Neural crest cell (in vitro differentiated cells): ENCODE results near the gene GNG2. TPM values are rescaled to one million over a fixed set of nuclear protein-coding genes. Genes with fewer than 3 reads are reported as not detected.
A peak's percentile ranks its signal among the peaks of the same experiment; 100 is the strongest.

Experiments used
- DNase-seq: peaks from one replicate; pipeline ENCODE4 v3.0.0; 2021; ENCODE audit warnings: low read depth, mixed read lengths, low spot score
- H3K27ac Mint-ChIP-seq: one replicate; pipeline ENCODE4 v1.8.0; 2021; ENCODE audit warnings: mild to moderate bottlenecking, mixed read lengths; ENCODE audit not compliant: unreplicated experiment
- H3K27me3 Mint-ChIP-seq: 2 replicates; pipeline ENCODE4 v1.8.0; 2021; ENCODE audit warnings: low read depth, mild to moderate bottlenecking, mixed read lengths
- H3K36me3 Mint-ChIP-seq: 2 replicates; pipeline ENCODE4 v1.8.0; 2021; ENCODE audit warnings: low read depth, mild to moderate bottlenecking, mixed read lengths
- H3K4me1 Mint-ChIP-seq: 2 replicates; pipeline ENCODE4 v1.8.0; 2021; ENCODE audit warnings: mixed read lengths
- H3K4me3 Mint-ChIP-seq: one replicate; pipeline ENCODE4 v1.8.0; 2021; ENCODE audit warnings: mild to moderate bottlenecking, mixed read lengths
- H3K9me3 Mint-ChIP-seq: 2 replicates; pipeline ENCODE4 v1.8.0; 2021; ENCODE audit warnings: mixed read lengths
- CTCF ChIP-seq: fragments of 200-600 bp; sonication (generic); conservative IDR thresholded peaks from 2 replicates; pipeline ENCODE4 v1.5.0; 2021; ENCODE audit warnings: antibody characterized with exemption, mild to moderate bottlenecking
- total RNA-seq: library from RNA; stranded (reverse); gene quantifications from 2 replicates; pipeline ENCODE4 v1.2.1, GENCODE V29; 2021

GNG2 gene
- total RNA-seq, 1 donor from 2014 or later, result 174 TPM

- Mint-ChIP-seq H3K36me3 (peaks cover 24% of the 10 kb centered on the region), H3K4me1 (peaks cover 51% of the 10 kb centered on the region), H3K9me3 (no peaks in the 10 kb centered on the region), H3K4me3 (peak overlapping the region; percentile 57), H3K27ac (peak overlapping the region; percentile 62), H3K27me3 (peaks cover 7% of the 10 kb centered on the region)
- DNase-seq, result peak; percentile 19
- peak; percentile 42 for TF ChIP-seq CTCF
Observed at GRCh38 chr14:52015411-52016030, 155.1 kb downstream of the GNG2 start.

GRCh38 chr14:52018252-52018651 lies 157.8 kb downstream of the GNG2 start:
- no peaks in the 10 kb centered on the region for H3K9me3 Mint-ChIP-seq
- H3K4me1 Mint-ChIP-seq, result peaks cover 46% of the 10 kb centered on the region
- no peak for DNase-seq
- no peak for TF ChIP-seq CTCF
- H3K27ac Mint-ChIP-seq, result peak overlapping the region; percentile 52
- H3K4me3 Mint-ChIP-seq, result no peak overlapping the region
- peaks cover 16% of the 10 kb centered on the region for H3K36me3 Mint-ChIP-seq
- H3K27me3 Mint-ChIP-seq, result peaks cover 7% of the 10 kb centered on the region

GRCh38 chr14:52018970-52019369 lies 158.6 kb downstream of the GNG2 start:
- Mint-ChIP-seq H3K4me3 (no peak overlapping the region), H3K9me3 (no peaks in the 10 kb centered on the region), H3K4me1 (peaks cover 39% of the 10 kb centered on the region), H3K36me3 (peaks cover 11% of the 10 kb centered on the region), H3K27ac (no peak overlapping the region), H3K27me3 (peaks cover 7% of the 10 kb centered on the region)
- DNase-seq, result no peak
- no peak for TF ChIP-seq CTCF

Other genes with a start within 250 kb of the GNG2 start
- 34.5 and 38.0 TPM in 2 replicates for gene FRMD6, start 208.7 kb upstream of the GNG2 start, total RNA-seq
- 309 and 315 TPM in 2 replicates for gene RTRAF, start 128.9 kb downstream of the GNG2 start, total RNA-seq
- 41.6 and 42.5 TPM in 2 replicates for gene NID2, start 208.4 kb downstream of the GNG2 start, total RNA-seq